Measurements from ENCODE around the gene CBX8. TPM values are rescaled to one million over a fixed set of nuclear protein-coding genes. Genes with fewer than 3 reads are reported as not detected.

The CBX8 gene
- total RNA-seq, 1 experiment from 2014 or later: 11.3 TPM

- no peaks in the 10 kb centered on the region for H3K9me3 ChIP-seq (ENCODE audit: low read length)
- POLR2A ChIA-PET (ENCODE audit: unreplicated experiment): interaction anchor here (1.0 kb wide), 1 partner anchor 10 kb away, joined by 3 read pairs; no protein-coding TSS in a partner anchor
- no peak overlapping the region for H3K9ac ChIP-seq (ENCODE audit: low read length)
- CTCF ChIA-PET: no interaction called here
- DNase-seq (no peak), ATAC-seq (no peak)
- H3K36me3 ChIP-seq (ENCODE audit: low read depth, low read length): no peaks in the 10 kb centered on the region
- H3K4me2 ChIP-seq (ENCODE audit: low read length): no peak overlapping the region
- no TSS peak for BruUV-seq (replicated peaks)
- no peak overlapping the region for H2AFZ ChIP-seq (ENCODE audit: low read length)
- H3K79me2 ChIP-seq (ENCODE audit: low read length): no peaks in the 10 kb centered on the region
- no peak overlapping the region for H3K4me3 ChIP-seq (ENCODE audit: low read length)
- H4K20me1 ChIP-seq (ENCODE audit: low read length): no peaks in the 10 kb centered on the region
- no peak overlapping the region for H3K27ac ChIP-seq (ENCODE audit: low read length)
- H3F3A ChIP-seq (ENCODE audit: low read length, unreplicated experiment): no peaks in the 10 kb centered on the region
- H3K27me3 ChIP-seq (ENCODE audit: low read length): no peaks in the 10 kb centered on the region
- TF ChIP-seq EZH2 (IDR thresholded peaks at IDR 0.05; ENCODE audit: low read length, unreplicated experiment) (no peak), EZH2phosphoT487 (IDR thresholded peaks at IDR 0.05; ENCODE audit: borderline replicate concordance, low read length) (no peak), CTCF (conservative IDR thresholded peaks at IDR 0.05; ENCODE audit: low read depth, low read length) (no peak)
- intact Hi-C loops (cut with micrococcal nuclease): no loop called here
- no peaks in the 10 kb centered on the region for H3K9me2 ChIP-seq (replicated peaks; ENCODE audit: low read length)
- peaks cover 2% of the 10 kb centered on the region for H3K4me1 ChIP-seq (ENCODE audit: insufficient read depth, low read length)
Measured at GRCh38 chr17:79826841-79827578, 30.1 kb upstream of the CBX8 start.

- Histone ChIP-seq H3K9me3 (ENCODE audit: low read length) (no peaks in the 10 kb centered on the region), H4K20me1 (ENCODE audit: low read length) (no peaks in the 10 kb centered on the region), H3K9ac (ENCODE audit: low read length) (no peak overlapping the region), H3F3A (ENCODE audit: low read length, unreplicated experiment) (no peaks in the 10 kb centered on the region), H2AFZ (ENCODE audit: low read length) (no peak overlapping the region), H3K9me2 (replicated peaks; ENCODE audit: low read length) (no peaks in the 10 kb centered on the region), H3K36me3 (ENCODE audit: low read depth, low read length) (no peaks in the 10 kb centered on the region), H3K27me3 (ENCODE audit: low read length) (no peaks in the 10 kb centered on the region), H3K4me2 (ENCODE audit: low read length) (no peak overlapping the region), H3K4me3 (ENCODE audit: low read length) (no peak overlapping the region), H3K79me2 (ENCODE audit: low read length) (no peaks in the 10 kb centered on the region), H3K4me1 (ENCODE audit: insufficient read depth, low read length) (no peaks in the 10 kb centered on the region), H3K27ac (ENCODE audit: low read length) (no peak overlapping the region)
- ChIA-PET POLR2A (ENCODE audit: unreplicated experiment) (no interaction called here), CTCF (no interaction called here)
- no TSS peak for BruUV-seq (replicated peaks)
- TF ChIP-seq CTCF (conservative IDR thresholded peaks at IDR 0.05; ENCODE audit: low read depth, low read length) (no peak), EZH2 (IDR thresholded peaks at IDR 0.05; ENCODE audit: low read length, unreplicated experiment) (no peak), EZH2phosphoT487 (IDR thresholded peaks at IDR 0.05; ENCODE audit: borderline replicate concordance, low read length) (no peak)
- ATAC-seq: no peak
- no peak for DNase-seq
- intact Hi-C loops (cut with micrococcal nuclease): no loop called here
Measured at GRCh38 chr17:79826204-79826680, 29.4 kb upstream of the CBX8 start.

- ATAC-seq: no peak
- H3K9me2 ChIP-seq (replicated peaks; ENCODE audit: low read length): no peaks in the 10 kb centered on the region
- H3K36me3 ChIP-seq (ENCODE audit: low read depth, low read length): no peaks in the 10 kb centered on the region
- H3K27ac ChIP-seq (ENCODE audit: low read length): no peak overlapping the region
- H3F3A ChIP-seq (ENCODE audit: low read length, unreplicated experiment): no peaks in the 10 kb centered on the region
- no TSS peak for BruUV-seq (replicated peaks)
- H3K79me2 ChIP-seq (ENCODE audit: low read length): no peaks in the 10 kb centered on the region
- DNase-seq: no peak
- H3K4me2 ChIP-seq (ENCODE audit: low read length): no peak overlapping the region
- H2AFZ ChIP-seq (ENCODE audit: low read length): no peak overlapping the region
- no peak overlapping the region for H3K9ac ChIP-seq (ENCODE audit: low read length)
- no peaks in the 10 kb centered on the region for H4K20me1 ChIP-seq (ENCODE audit: low read length)
- intact Hi-C loops (cut with micrococcal nuclease): no loop called here
- no peaks in the 10 kb centered on the region for H3K9me3 ChIP-seq (ENCODE audit: low read length)
- H3K4me3 ChIP-seq (ENCODE audit: low read length): no peak overlapping the region
- no peaks in the 10 kb centered on the region for H3K4me1 ChIP-seq (ENCODE audit: insufficient read depth, low read length)
- no peak for TF ChIP-seq EZH2phosphoT487 (IDR thresholded peaks at IDR 0.05; ENCODE audit: borderline replicate concordance, low read length)
- no peak for TF ChIP-seq CTCF (conservative IDR thresholded peaks at IDR 0.05; ENCODE audit: low read depth, low read length)
- TF ChIP-seq EZH2 (IDR thresholded peaks at IDR 0.05; ENCODE audit: low read length, unreplicated experiment): no peak
- H3K27me3 ChIP-seq (ENCODE audit: low read length): no peaks in the 10 kb centered on the region
- ChIA-PET CTCF (interaction anchor here (0.7 kb wide), 1 partner anchor 15 kb away, joined by 7 read pairs; no protein-coding TSS in a partner anchor), POLR2A (ENCODE audit: unreplicated experiment) (no interaction called here)
Measured at GRCh38 chr17:79825580-79825921, 28.7 kb upstream of the CBX8 start.
